Heart right ventricle (tissue), 16 donors: ENCODE results near the gene MYZAP. TPM values are rescaled to one million over a fixed set of nuclear protein-coding genes. Genes with fewer than 3 reads are reported as not detected.

ENCODE experiments used
- ATAC-seq, 8 donors: fragments of 200-7000 bp; cut with Tn5 transposase; one replicate each; pipeline ENCODE4 v1.9.1; 2020; ENCODE audit warnings: mild to moderate bottlenecking in 8 of 8, moderate library complexity in 8 of 8, moderate number of reproducible peaks in 1 of 8
- DNase-seq, 2 donors: peaks; one replicate each; pipeline ENCODE4 v3.0.0-alpha.2; 2020
- H3K27ac ChIP-seq, 10 donors: fragments of 200-600 bp; sonication (generic) in 2 of 10; one replicate each; pipeline versions ENCODE4 v1.5.0 to v1.8.0; 2020 to 2022; ENCODE audit warnings: mild to moderate bottlenecking in 3 of 10
- H3K27me3 ChIP-seq, 7 donors: fragments of 200-600 bp; one replicate each; pipeline ENCODE4 v1.8.0; 2021 to 2022; ENCODE audit warnings: mild to moderate bottlenecking in 2 of 7
- H3K36me3 ChIP-seq, 9 donors: fragments of 200-600 bp; sonication (generic) in 1 of 9; one replicate each; pipeline versions ENCODE4 v1.5.0 to v1.8.0; 2020 to 2022; ENCODE audit warnings: mild to moderate bottlenecking in 2 of 9
- H3K4me1 ChIP-seq, 9 donors: fragments of 200-600 bp; sonication (generic) in 1 of 9; one replicate each; pipeline versions ENCODE4 v1.5.0 to v1.8.0; 2020 to 2022; ENCODE audit warnings: mild to moderate bottlenecking in 4 of 9
- H3K4me3 ChIP-seq, 10 donors: fragments of 200-600 bp; sonication (generic) in 2 of 10; one replicate each; pipeline versions ENCODE4 v1.5.0 to v1.8.0; 2020 to 2022; ENCODE audit warnings: mild to moderate bottlenecking in 7 of 10, moderate library complexity in 2 of 10
- H3K9me3 ChIP-seq, 11 donors: fragments of 200-600 bp in 10 of 11; sonication (generic) in 2 of 11; one replicate each; pipeline versions ENCODE4 v1.5.0 to v1.8.0; 2013 to 2022; ENCODE audit warnings: mild to moderate bottlenecking in 2 of 11, control low read depth in 1 of 11, moderate library complexity in 1 of 11
- WGBS, 2 donors: extraction: QIAGEN DNeasy Blood & Tissue Kit; methylation state at CpG; one replicate each; pipeline ENCODE4 v1.1.7; 2013; ENCODE audit warnings: inconsistent platforms in 1 of 2; 5-methylcytosine and 5-hydroxymethylcytosine counted together
- intact Hi-C, 10 donors: fragments of 100-400 bp; cut with DNase I; formaldehyde crosslinking; loops; one replicate each; pipeline versions ENCODE4 v1.11.1 to v1.14.2; 2022
- polyA plus RNA-seq, 2 donors: library from polyadenylated mRNA; stranded (reverse); fragments of 200-250 nt; gene quantifications; one replicate each; pipeline ENCODE4 v1.2.3, GENCODE V29; 2013
- total RNA-seq, 10 donors: library from RNA; stranded (reverse); fragmentation: NEBNext Ultra II Directional in 3 of 10; extraction: Animal tissue kit (Norgen Biotek cat#: 25700) in 3 of 10; gene quantifications; one replicate each; pipeline versions ENCODE4 v1.2.1 to v1.2.4, GENCODE V29; 2021 to 2023
- TF ChIP-seq, protein P1 (sequence below), 9 donors: fragments of 200-600 bp; sonication (generic) in 2 of 9; IDR thresholded peaks; one replicate each; pipeline versions ENCODE4 v1.5.0 to v1.8.0; 2021 to 2022; ENCODE audit warnings: antibody characterized with exemption in 9 of 9, mild to moderate bottlenecking in 5 of 9, moderate library complexity in 1 of 9
- donor health status: Arrhythmogenic right ventricular cardiomyopathy.
- donor health status: ischemic (EF 13 %, LVEDD 7.1; RV severe dilation, severe dysfunction).
- donor health status: healthy with polysubstance abuse.
- donor health status: DM: no; HTN: yes; CAD: no.
- donor health status: DM: no; HTN: no; CAD: no.
- donor health status: ischemic (EF 25% LVEDD 6.9; RV normal size, moderate dysfunction).
- donor health status: ischemic (EF 25% LVEDD 5.7; RV mildly dilated, moderate dysfunction).
- donor health status: healthy.
- donor health status: DM: yes; HTN: yes; CAD: no.
- donor health status: Ischemic cardiomyopathy.
- donor health status: ischemic (EF 35%, LVEDD 5.7; RV mildly dilated, moderate dysfunction).
- donor health status: nonischemic (EF 11% LVEDD 7.7; RV severe dilation, severe dysfunction).
- donor health status: DM: yes; HTN: yes; CAD: no.
- donor health status: PGD.
- donor health status: ischemic (EF 29% LVEDD 5.4; RV normal size, mild dysfunction).
- donor health status: nonischemic (EF 23%, LVEDD 6.1; RV moderate dilation, normal function).

The MYZAP gene
- total and polyA plus RNA-seq, 12 donors: 197 to 1,280 (median 880) TPM

DNA sequence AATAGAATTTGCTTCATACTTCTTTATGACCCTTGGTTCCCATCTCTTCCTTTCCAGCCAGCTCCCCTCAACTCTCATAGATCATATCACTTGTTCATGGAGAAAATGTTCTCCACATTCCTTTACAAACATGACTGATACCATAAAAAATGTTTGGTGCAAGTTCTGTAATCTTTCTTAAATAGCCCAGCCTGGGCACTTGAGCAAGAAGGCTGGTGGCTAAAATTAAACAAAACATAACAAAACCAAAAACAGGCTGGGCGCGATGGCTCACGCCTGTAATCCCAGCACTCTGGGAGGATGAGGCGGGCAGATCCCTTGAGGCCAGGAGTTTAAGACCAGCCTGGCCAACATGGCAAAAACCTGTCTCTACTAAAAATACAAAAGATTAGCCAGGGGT is 105.9 kb downstream of the MYZAP start:
- 98% methylated on average over 4 of the region's 4 CpGs for WGBS, 2 donors
- Histone ChIP-seq H3K36me3 (no peaks in the 10 kb centered on the region), H3K9me3 (no peaks in the 10 kb centered on the region), H3K27ac (no peak overlapping the region), H3K4me1 (peaks cover 0 to 40% (median 18%) of the 10 kb centered on the region in 9 donors), H3K4me3 (no peak overlapping the region), H3K27me3 (no peaks in the 10 kb centered on the region)
- peak in 1 of 8 donors; percentile 11 for ATAC-seq
- intact Hi-C loops: no loop called here
- DNase-seq: no peak
- TF ChIP-seq, protein P1, sequence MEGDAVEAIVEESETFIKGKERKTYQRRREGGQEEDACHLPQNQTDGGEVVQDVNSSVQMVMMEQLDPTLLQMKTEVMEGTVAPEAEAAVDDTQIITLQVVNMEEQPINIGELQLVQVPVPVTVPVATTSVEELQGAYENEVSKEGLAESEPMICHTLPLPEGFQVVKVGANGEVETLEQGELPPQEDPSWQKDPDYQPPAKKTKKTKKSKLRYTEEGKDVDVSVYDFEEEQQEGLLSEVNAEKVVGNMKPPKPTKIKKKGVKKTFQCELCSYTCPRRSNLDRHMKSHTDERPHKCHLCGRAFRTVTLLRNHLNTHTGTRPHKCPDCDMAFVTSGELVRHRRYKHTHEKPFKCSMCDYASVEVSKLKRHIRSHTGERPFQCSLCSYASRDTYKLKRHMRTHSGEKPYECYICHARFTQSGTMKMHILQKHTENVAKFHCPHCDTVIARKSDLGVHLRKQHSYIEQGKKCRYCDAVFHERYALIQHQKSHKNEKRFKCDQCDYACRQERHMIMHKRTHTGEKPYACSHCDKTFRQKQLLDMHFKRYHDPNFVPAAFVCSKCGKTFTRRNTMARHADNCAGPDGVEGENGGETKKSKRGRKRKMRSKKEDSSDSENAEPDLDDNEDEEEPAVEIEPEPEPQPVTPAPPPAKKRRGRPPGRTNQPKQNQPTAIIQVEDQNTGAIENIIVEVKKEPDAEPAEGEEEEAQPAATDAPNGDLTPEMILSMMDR (IDR thresholded peaks at IDR 0.05): no peak

DNA sequence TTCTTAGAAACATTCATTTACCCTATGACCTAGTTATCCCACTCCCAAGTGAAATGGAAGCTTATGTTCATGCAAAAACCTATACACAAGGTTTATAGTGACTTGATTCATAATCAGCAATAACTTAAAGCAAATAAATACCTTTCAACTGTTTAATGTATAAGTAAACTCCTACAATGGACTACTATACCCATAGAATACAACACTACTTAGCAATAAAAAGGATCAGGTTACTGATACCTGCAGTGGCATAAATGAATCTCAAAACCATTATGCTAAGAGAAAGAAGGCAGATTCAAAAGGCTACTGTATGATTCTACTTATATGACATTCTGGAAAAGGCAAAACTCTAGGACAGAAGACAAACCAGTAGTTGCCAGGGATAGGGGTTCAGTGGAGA is 106.5 kb downstream of the MYZAP start:
- no peak overlapping the region for H3K27ac ChIP-seq
- H3K4me3 ChIP-seq: no peak overlapping the region

DNA sequence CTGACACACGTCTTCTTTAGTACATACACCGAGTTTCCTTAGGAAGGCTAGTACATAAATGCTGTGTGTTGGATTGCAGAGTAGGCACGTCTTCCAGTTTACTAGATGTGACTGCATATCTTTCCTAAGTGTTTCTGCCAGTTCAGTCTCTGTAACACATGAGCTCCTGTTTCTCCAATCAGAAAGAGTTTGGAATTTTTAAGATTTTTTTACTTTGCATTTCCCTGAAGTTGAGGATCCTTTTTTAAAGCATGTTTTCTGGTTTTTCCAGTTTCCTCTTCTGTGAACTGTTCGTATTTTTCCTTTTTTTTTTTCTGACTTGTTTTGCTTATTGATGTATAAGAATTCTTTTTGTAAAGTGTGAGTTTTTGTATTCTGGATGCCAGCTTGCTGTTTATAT is 107.3 kb downstream of the MYZAP start:
- no peak for ATAC-seq
- TF ChIP-seq, protein P1 (IDR thresholded peaks at IDR 0.05): no peak
- 77 to 85% methylated on average over 4 of the region's 4 CpGs for whole genome bisulfite sequencing, 2 donors

More for the DNA sequence above, 106.5 kb downstream of the MYZAP start:
- H3K9me3 ChIP-seq: no peaks in the 10 kb centered on the region
- no peaks in the 10 kb centered on the region for H3K36me3 ChIP-seq
- H3K4me1 ChIP-seq: peaks cover 0 to 33% (median 12%) of the 10 kb centered on the region in 9 donors
- no peaks in the 10 kb centered on the region for H3K27me3 ChIP-seq
- TF ChIP-seq, protein P1 (IDR thresholded peaks at IDR 0.05): no peak
- ATAC-seq (no peak), DNase-seq (no peak)
- intact Hi-C loops: no loop called here

DNA sequence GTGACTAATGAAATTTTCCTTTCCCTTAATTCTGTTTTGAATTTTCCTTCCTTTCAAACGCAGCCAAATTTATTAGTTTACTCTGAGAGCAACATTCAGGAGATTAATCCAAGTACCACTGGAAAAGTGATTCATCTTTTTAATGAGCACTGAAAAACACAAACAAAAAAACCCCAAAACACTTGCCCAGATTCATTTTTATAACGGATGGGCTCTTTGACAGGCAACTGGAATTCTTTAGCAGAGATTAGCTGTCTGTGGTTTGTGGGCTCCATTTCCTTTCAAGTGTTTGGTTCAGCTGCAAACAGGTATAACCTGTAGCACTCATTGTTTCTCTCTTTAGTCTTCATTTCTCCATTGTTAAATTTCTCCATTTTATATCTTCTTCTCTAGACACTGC is 111.7 kb downstream of the MYZAP start:
- Histone ChIP-seq H3K9me3 (no peaks in the 10 kb centered on the region), H3K27me3 (no peaks in the 10 kb centered on the region), H3K4me3 (no peak overlapping the region), H3K27ac (no peak overlapping the region), H3K36me3 (no peaks in the 10 kb centered on the region), H3K4me1 (peaks cover 0 to 20% (median 12%) of the 10 kb centered on the region in 9 donors)
- TF ChIP-seq, protein P1 (IDR thresholded peaks at IDR 0.05): no peak
- 34 to 38% methylated on average over 2 of the region's 2 CpGs for WGBS, 2 donors
- intact Hi-C loops: loop anchor here in 3 of 10 donors (10.0 kb wide), 2 partner anchors 139 to 149 kb away; no protein-coding TSS in a partner anchor
- ATAC-seq (no peak), DNase-seq (no peak)

More for the DNA sequence above, 107.3 kb downstream of the MYZAP start:
- Histone ChIP-seq H3K27ac (no peak overlapping the region), H3K4me3 (no peak overlapping the region), H3K9me3 (no peaks in the 10 kb centered on the region), H3K36me3 (no peaks in the 10 kb centered on the region), H3K4me1 (peaks cover 0 to 25% (median 5%) of the 10 kb centered on the region in 9 donors), H3K27me3 (no peaks in the 10 kb centered on the region)
- no peak for DNase-seq
- intact Hi-C loops: no loop called here
